ENCODE measurements around the gene ARMC5.

ARMC5 gene

DNA sequence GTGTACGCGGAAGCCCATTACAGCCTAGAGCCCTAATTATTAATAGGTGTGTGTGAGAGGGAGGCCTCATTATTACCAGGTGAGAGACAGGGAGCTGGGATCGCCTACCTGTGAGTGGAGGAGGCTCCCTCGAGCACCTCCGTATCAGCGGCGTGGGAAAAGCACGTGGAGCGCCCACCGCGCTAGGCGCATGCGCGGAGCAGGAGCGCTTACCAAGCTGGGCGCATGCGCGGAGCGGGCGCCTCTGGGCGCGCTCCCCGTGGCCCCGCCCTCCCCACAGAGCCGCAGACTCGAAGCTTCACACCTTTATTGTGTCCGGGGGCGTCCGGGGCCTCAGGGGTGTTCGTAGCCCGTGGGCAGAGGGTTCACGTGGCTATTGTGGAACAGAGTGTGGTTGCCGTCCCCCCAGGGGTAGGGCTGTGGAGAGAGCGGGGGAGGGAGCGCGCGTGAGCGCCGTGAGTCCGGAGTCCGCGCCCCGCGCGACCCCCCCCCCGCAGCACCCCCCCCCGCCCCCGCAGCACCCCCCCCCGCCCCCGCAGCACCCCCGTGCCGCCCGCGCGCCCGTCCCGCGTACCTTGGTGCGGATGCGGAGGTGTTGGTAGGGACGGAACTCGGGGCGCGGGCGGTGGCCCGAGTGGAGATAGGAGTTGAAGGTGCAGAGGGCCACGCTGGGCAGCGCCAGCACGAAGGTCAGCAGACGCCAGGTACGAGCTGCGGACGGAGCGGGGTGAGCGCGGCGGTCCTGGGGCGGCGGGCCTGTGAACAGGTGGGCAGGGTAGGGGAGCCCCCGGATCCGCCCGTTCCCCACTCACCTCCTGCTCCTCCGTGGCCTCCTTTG is 31.6 kb upstream of the ARMC5 start:
- DNase-seq (ENCODE audit: insufficient read length, low spot score) (no peak), FAIRE-seq (no peak)
- TF ChIP-seq, protein P1, sequence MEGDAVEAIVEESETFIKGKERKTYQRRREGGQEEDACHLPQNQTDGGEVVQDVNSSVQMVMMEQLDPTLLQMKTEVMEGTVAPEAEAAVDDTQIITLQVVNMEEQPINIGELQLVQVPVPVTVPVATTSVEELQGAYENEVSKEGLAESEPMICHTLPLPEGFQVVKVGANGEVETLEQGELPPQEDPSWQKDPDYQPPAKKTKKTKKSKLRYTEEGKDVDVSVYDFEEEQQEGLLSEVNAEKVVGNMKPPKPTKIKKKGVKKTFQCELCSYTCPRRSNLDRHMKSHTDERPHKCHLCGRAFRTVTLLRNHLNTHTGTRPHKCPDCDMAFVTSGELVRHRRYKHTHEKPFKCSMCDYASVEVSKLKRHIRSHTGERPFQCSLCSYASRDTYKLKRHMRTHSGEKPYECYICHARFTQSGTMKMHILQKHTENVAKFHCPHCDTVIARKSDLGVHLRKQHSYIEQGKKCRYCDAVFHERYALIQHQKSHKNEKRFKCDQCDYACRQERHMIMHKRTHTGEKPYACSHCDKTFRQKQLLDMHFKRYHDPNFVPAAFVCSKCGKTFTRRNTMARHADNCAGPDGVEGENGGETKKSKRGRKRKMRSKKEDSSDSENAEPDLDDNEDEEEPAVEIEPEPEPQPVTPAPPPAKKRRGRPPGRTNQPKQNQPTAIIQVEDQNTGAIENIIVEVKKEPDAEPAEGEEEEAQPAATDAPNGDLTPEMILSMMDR (IDR thresholded peaks at IDR 0.05; ENCODE audit: insufficient read depth, missing control alignments), result no peak

DNA sequence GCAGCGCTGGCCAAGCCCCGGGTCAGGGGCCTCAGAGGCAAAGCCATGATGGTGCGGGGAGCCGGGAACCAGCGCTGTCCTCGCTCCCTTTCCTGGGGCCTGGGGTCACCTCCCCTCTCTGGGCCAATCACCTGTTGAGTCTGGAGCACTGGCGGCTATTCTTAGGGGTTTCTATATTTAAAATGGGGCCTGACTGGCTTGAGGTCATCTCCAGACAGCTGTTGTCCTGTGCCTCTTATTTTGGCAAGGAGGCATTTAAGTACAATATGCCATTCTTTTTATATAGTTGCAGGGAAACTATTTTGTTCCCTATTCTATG is 31.1 kb upstream of the ARMC5 start, which contains the start of gene COX6A2:
COX6A2 (minus strand) TSS at position 82 of the 319 bp plus-strand sequence; CDS start at position 47, 35 bp downstream.
- DNase-seq (ENCODE audit: insufficient read length, low spot score) (no peak), FAIRE-seq (no peak)
- TF ChIP-seq, protein P1 (IDR thresholded peaks at IDR 0.05; ENCODE audit: insufficient read depth, missing control alignments), result no peak

DNA sequence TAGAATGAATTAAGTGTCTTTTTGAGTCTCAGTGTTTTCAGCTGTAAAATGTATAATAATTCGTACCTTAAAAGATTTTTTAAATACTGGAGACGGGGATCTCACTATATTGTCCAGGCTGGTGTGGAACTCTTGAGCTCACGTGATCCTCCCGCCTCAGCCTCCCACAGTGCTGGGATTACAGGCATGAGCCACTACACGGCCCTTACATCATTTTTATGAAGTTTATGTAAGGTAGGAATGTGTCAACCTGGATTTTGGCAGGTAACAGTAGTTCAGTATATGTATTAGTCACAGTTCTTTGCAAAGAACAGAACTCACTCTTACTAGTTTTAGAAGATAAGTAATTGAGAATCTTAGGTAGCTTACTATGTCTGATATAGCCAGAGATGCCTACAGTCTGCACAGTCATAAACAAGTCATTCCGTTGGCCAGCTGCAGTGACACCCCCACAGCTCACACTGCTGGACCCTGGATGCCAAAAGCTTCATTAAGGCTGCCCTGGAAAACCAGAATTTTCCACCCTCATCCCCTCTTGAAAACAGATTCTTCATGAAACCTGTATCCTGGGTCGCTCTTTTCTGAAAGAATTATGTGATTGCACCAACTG is 30.6 kb upstream of the ARMC5 start:
- no peak for FAIRE-seq
- no peak for DNase-seq (ENCODE audit: insufficient read length, low spot score)
- TF ChIP-seq, protein P1 (IDR thresholded peaks at IDR 0.05; ENCODE audit: insufficient read depth, missing control alignments), result no peak

DNA sequence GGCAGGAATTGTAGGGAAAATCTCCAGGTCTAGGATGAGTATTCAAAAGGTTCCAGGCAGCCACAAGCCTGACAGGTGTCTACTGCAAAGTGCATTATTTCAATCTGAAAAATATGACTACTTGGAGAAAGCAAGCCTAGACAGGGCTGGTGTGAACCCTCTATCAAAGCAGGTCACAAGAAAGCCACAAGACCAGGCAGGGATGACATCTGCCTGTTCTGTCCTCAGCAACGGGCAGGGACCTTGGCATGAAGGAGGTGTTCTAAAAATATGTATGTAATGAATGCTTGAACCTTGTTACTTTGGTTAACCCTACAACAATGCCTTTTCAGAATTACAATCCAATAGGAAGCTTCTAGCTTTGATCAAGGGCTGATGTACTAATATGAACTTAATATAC is 30.0 kb upstream of the ARMC5 start:
- no peak for FAIRE-seq
- TF ChIP-seq, protein P1 (IDR thresholded peaks at IDR 0.05; ENCODE audit: insufficient read depth, missing control alignments), result no peak

DNA sequence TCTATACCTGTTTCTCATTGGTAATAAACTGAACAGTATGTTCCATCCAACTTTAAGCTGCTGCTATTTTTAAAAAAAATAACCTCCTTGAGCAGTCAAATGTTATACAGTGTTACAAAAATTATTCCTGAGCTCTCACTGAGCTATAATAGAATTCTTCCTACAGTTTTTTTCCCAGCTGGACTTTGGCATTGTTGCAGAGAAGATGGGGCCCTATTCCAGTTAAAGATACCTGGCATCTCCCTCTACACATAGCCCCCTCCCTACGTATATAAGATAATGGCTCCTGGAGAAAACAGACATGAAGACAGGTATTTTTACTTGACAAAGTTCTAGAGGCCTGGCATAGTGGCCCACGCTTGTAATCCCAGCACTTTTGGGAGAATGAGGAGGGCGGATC is 29.5 kb upstream of the ARMC5 start:
- TF ChIP-seq, protein P1 (IDR thresholded peaks at IDR 0.05; ENCODE audit: insufficient read depth, missing control alignments), result no peak
- no peak for FAIRE-seq
- DNase-seq (ENCODE audit: insufficient read length, low spot score), result no peak

More for the DNA sequence above, 30.0 kb upstream of the ARMC5 start:
- DNase-seq (ENCODE audit: insufficient read length, low spot score), result no peak

DNA sequence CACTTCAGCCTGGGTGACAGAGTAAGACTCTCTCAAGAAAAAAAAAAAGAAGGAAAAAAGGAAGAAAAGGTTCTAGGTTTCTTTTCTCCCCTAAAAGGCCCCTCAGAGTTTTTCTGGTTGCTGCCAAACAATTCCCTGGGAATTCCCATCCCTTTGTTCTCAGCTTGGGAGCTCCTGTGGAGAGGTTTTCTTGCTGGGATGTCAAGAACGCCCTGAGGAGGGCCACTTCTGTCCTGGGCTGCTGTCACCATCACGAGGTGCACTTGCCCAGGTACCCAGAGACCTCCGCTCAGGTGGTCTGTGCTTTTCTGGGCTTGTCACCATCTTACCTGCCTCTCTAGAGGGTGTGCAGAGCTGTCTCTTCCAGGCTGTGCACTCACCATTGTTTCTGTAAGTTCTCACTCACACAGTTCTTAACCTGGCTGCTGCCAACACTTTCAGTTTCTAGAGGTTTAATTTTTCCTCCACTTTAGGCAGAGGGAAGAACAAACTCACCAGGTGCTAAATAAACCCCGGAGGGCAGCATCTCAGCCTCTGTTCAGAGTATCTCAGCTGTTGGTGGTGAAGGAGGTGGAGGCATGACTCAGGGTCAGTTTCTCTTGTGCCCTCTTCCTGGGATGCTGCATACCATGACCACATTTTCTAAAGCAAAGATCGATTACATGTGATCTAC is 28.8 kb upstream of the ARMC5 start:
- TF ChIP-seq, protein P1 (IDR thresholded peaks at IDR 0.05; ENCODE audit: insufficient read depth, missing control alignments), result no peak
- DNase-seq (ENCODE audit: insufficient read length, low spot score) (no peak), FAIRE-seq (no peak)

All from D721Med (cell line).